Measurements from ENCODE around the gene PEX5L.
"Not testable (repeated sequence)": the region's sequence is repeated elsewhere in the genome, so short reads cannot be mapped to it uniquely, and the experiment has no call there.

- TF ChIP-seq, protein P1, sequence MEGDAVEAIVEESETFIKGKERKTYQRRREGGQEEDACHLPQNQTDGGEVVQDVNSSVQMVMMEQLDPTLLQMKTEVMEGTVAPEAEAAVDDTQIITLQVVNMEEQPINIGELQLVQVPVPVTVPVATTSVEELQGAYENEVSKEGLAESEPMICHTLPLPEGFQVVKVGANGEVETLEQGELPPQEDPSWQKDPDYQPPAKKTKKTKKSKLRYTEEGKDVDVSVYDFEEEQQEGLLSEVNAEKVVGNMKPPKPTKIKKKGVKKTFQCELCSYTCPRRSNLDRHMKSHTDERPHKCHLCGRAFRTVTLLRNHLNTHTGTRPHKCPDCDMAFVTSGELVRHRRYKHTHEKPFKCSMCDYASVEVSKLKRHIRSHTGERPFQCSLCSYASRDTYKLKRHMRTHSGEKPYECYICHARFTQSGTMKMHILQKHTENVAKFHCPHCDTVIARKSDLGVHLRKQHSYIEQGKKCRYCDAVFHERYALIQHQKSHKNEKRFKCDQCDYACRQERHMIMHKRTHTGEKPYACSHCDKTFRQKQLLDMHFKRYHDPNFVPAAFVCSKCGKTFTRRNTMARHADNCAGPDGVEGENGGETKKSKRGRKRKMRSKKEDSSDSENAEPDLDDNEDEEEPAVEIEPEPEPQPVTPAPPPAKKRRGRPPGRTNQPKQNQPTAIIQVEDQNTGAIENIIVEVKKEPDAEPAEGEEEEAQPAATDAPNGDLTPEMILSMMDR (conservative IDR thresholded peaks at IDR 0.05; ENCODE audit: low read depth in 2 of 2): not testable (repeated sequence)
- TF ChIP-seq, protein P2, sequence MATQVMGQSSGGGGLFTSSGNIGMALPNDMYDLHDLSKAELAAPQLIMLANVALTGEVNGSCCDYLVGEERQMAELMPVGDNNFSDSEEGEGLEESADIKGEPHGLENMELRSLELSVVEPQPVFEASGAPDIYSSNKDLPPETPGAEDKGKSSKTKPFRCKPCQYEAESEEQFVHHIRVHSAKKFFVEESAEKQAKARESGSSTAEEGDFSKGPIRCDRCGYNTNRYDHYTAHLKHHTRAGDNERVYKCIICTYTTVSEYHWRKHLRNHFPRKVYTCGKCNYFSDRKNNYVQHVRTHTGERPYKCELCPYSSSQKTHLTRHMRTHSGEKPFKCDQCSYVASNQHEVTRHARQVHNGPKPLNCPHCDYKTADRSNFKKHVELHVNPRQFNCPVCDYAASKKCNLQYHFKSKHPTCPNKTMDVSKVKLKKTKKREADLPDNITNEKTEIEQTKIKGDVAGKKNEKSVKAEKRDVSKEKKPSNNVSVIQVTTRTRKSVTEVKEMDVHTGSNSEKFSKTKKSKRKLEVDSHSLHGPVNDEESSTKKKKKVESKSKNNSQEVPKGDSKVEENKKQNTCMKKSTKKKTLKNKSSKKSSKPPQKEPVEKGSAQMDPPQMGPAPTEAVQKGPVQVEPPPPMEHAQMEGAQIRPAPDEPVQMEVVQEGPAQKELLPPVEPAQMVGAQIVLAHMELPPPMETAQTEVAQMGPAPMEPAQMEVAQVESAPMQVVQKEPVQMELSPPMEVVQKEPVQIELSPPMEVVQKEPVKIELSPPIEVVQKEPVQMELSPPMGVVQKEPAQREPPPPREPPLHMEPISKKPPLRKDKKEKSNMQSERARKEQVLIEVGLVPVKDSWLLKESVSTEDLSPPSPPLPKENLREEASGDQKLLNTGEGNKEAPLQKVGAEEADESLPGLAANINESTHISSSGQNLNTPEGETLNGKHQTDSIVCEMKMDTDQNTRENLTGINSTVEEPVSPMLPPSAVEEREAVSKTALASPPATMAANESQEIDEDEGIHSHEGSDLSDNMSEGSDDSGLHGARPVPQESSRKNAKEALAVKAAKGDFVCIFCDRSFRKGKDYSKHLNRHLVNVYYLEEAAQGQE (IDR thresholded peaks at IDR 0.05; ENCODE audit: unreplicated experiment): not testable (repeated sequence)
- TF ChIP-seq EZH2phosphoT487 (IDR thresholded peaks at IDR 0.05; ENCODE audit: unreplicated experiment); CREB1 (CRISPR knock-in tag; IDR thresholded peaks at IDR 0.05; ENCODE audit: low read depth); POLR2AphosphoS5 (IDR thresholded peaks at IDR 0.05; ENCODE audit: low read depth); JUNB (IDR thresholded peaks at IDR 0.05; ENCODE audit: unreplicated experiment); ZNF331 (CRISPR knock-in tag; IDR thresholded peaks at IDR 0.05; ENCODE audit: low read depth); NANOG (IDR thresholded peaks at IDR 0.05; ENCODE audit: borderline replicate concordance); EZH2 (IDR thresholded peaks at IDR 0.05; ENCODE audit: low read depth, unreplicated experiment); ZNF114 (CRISPR knock-in tag; IDR thresholded peaks at IDR 0.05); STAT1 (IDR thresholded peaks at IDR 0.05; ENCODE audit: unreplicated experiment): not testable (repeated sequence)
- TF ChIP-seq, protein P3, sequence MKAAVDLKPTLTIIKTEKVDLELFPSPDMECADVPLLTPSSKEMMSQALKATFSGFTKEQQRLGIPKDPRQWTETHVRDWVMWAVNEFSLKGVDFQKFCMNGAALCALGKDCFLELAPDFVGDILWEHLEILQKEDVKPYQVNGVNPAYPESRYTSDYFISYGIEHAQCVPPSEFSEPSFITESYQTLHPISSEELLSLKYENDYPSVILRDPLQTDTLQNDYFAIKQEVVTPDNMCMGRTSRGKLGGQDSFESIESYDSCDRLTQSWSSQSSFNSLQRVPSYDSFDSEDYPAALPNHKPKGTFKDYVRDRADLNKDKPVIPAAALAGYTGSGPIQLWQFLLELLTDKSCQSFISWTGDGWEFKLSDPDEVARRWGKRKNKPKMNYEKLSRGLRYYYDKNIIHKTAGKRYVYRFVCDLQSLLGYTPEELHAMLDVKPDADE (IDR thresholded peaks at IDR 0.05): not testable (repeated sequence)
- TF ChIP-seq, protein P4, sequence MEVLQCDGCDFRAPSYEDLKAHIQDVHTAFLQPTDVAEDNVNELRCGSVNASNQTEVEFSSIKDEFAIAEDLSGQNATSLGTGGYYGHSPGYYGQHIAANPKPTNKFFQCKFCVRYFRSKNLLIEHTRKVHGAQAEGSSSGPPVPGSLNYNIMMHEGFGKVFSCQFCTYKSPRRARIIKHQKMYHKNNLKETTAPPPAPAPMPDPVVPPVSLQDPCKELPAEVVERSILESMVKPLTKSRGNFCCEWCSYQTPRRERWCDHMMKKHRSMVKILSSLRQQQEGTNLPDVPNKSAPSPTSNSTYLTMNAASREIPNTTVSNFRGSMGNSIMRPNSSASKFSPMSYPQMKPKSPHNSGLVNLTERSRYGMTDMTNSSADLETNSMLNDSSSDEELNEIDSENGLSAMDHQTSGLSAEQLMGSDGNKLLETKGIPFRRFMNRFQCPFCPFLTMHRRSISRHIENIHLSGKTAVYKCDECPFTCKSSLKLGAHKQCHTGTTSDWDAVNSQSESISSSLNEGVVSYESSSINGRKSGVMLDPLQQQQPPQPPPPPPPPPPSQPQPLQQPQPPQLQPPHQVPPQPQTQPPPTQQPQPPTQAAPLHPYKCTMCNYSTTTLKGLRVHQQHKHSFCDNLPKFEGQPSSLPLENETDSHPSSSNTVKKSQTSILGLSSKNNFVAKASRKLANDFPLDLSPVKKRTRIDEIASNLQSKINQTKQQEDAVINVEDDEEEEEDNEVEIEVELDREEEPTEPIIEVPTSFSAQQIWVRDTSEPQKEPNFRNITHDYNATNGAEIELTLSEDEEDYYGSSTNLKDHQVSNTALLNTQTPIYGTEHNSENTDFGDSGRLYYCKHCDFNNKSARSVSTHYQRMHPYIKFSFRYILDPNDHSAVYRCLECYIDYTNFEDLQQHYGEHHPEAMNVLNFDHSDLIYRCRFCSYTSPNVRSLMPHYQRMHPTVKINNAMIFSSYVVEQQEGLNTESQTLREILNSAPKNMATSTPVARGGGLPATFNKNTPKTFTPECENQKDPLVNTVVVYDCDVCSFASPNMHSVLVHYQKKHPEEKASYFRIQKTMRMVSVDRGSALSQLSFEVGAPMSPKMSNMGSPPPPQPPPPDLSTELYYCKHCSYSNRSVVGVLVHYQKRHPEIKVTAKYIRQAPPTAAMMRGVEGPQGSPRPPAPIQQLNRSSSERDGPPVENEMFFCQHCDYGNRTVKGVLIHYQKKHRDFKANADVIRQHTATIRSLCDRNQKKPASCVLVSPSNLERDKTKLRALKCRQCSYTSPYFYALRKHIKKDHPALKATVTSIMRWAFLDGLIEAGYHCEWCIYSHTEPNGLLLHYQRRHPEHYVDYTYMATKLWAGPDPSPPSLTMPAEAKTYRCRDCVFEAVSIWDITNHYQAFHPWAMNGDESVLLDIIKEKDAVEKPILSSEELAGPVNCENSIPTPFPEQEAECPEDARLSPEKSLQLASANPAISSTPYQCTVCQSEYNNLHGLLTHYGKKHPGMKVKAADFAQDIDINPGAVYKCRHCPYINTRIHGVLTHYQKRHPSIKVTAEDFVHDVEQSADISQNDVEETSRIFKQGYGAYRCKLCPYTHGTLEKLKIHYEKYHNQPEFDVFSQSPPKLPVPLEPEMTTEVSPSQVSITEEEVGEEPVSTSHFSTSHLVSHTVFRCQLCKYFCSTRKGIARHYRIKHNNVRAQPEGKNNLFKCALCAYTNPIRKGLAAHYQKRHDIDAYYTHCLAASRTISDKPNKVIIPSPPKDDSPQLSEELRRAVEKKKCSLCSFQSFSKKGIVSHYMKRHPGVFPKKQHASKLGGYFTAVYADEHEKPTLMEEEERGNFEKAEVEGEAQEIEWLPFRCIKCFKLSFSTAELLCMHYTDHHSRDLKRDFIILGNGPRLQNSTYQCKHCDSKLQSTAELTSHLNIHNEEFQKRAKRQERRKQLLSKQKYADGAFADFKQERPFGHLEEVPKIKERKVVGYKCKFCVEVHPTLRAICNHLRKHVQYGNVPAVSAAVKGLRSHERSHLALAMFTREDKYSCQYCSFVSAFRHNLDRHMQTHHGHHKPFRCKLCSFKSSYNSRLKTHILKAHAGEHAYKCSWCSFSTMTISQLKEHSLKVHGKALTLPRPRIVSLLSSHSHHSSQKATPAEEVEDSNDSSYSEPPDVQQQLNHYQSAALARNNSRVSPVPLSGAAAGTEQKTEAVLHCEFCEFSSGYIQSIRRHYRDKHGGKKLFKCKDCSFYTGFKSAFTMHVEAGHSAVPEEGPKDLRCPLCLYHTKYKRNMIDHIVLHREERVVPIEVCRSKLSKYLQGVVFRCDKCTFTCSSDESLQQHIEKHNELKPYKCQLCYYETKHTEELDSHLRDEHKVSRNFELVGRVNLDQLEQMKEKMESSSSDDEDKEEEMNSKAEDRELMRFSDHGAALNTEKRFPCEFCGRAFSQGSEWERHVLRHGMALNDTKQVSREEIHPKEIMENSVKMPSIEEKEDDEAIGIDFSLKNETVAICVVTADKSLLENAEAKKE (CRISPR knock-in tag; IDR thresholded peaks at IDR 0.05): not testable (repeated sequence)
These were observed 253.9 kb downstream of the PEX5L start for GRCh38 chr3:179782841-179783240.
